ENCODE results near the gene CYP19A1.

GRCh38 chr15:51255533-51255932 lies 82.9 kb downstream of the CYP19A1 start:
- no peak for TF ChIP-seq CTCF (tag by site-specific recombination; IDR thresholded peaks at IDR 0.05)
- TF ChIP-seq MZF1 (tag by site-specific recombination; IDR thresholded peaks at IDR 0.05; ENCODE audit: borderline replicate concordance): no peak
- no peak for TF ChIP-seq ZBTB49 (tag by site-specific recombination; IDR thresholded peaks at IDR 0.05; ENCODE audit: low read depth)
- TF ChIP-seq YY2 (tag by site-specific recombination; IDR thresholded peaks at IDR 0.05): no peak
